NCI-H1417 (cell line): ENCODE results near the gene WNK4.

Experiments used
- DNase-seq, 3 experiments: peaks; one replicate each; lab custom pipeline; 2025; lab: John Stamatoyannopoulos, UW

WNK4 gene

GRCh38 chr17:42841975-42842685 lies 61.7 kb downstream of the WNK4 start:
- no peak for DNase-seq

DNA sequence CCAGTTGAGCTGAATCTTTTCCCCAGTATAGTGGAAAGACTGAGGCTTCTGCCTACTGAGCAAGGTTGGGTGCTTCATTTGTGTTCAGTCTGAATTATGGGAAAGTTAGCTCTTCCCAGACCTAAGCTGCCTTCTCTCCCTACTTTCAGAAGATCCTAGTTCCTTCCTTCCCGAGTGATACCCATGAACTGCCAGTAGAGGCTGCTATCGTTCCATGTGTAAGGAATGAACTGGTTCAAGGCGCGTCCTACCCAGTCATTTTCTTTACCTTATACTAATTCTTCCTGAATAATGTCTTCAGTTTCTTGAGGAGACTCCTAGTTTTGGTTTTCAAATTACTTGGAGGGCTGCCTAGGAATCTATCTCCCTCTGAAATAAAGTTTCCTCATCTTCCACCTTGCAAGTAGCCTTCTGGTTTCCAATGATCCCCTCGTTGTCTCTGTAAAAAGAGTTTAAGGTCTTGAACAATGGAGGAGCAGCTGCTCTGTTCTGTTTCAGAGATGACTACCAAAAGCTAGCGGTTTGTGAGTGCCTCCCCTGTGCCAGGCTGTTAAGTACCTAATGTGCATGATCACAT lies 63.0 kb downstream of the WNK4 start:
- DNase-seq = peak; percentile 11 to 80 (median 41)

GRCh38 chr17:42844271-42844670 lies 63.9 kb downstream of the WNK4 start, which contains the start of gene AOC2:
Gene AOC2, plus strand, starts transcription at chr17:42844580. Its CDS starts 47 bp downstream, at chr17:42844627.
- no peak for DNase-seq

- DNase-seq = no peak
Measured at GRCh38 chr17:42844761-42845555, 64.5 kb downstream of the WNK4 start.

GRCh38 chr17:42845556-42845917 lies 65.1 kb downstream of the WNK4 start:
- DNase-seq = no peak

GRCh38 chr17:42845918-42846593 lies 65.6 kb downstream of the WNK4 start:
- DNase-seq = no peak
